ENCODE data around the gene CD44.

GRCh38 chr11:35280727-35281126, 141.8 kb downstream of the CD44 start:
- TF ChIP-seq CTCF (IDR thresholded peaks at IDR 0.05) (no peak), POLR2AphosphoS5 (IDR thresholded peaks at IDR 0.05) (no peak), POLR2A (IDR thresholded peaks at IDR 0.05; ENCODE audit: low read depth) (no peak)
